Activated effector memory CD4-positive, alpha-beta T cell treated with anti-CD3 and anti-CD28 coated beads, Interleukin-2, amount 50 U/mL, for 16 hours (primary cell): ENCODE data around the gene UMOD.
"Not testable (repeated sequence)": the region's sequence is repeated elsewhere in the genome, so short reads cannot be mapped to it uniquely, and the experiment has no call there.

Source experiments
- DNase-seq: peaks from one replicate; pipeline ENCODE4 v3.0.0-alpha.2; 2020

The UMOD gene

DNA sequence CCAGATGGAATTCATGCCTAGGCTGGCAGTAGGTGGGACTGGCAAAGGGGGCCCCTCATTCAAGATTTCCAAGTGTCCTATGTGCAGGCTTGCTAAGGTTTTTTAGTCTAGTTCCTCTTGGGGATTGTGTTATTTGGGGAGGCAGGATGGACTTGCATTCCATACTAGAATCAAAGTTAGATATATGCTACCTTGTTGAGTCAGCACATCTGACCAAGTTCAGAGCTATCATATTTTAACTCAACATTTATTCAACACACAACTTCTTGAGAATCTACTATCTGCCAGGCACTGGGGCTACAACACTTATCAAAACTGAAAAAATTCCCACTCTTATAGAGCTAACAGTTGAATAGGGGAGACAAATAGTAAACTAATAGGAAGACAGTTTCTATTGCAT is 31.9 kb downstream of the UMOD start:
- no peak for DNase-seq

DNA sequence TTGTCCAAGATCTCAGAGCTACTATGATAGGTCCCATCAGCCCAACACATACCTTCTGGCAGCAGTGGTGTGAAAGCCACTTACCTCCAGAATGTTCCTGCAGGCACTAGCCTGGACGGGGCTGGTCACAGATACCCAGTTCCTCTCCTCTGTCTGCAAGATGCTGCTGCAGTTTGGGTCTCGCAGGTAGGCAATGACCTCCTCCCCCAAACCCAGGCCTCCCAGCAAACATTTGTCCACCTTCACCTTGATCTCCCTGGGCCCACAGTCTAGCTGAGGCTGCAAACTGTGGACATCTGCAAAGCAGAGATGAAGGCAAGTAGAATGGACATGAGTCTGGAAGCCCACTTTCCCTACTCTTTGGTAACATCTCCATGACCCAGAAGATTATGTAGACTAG is 32.3 kb downstream of the UMOD start:
- DNase-seq: no peak

DNA sequence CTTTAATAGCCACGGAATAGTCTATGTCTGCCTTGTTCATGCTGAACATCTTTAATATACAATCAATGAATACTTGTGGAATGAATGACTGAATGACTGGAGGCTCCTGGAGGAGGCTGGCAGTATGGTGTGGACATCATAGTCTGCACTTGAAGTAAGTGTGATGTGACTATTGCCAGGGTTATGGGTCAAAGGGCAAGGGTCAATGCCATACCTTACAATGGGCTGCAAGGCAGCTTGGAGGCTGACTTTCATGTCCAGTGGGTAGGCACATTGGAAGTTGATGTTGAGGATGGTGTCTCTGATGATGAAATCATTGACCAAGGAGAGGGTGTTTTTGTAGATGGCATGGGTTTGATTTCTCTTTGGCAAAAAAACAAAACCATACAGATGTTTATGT is 33.1 kb downstream of the UMOD start:
- DNase-seq: no peak

DNA sequence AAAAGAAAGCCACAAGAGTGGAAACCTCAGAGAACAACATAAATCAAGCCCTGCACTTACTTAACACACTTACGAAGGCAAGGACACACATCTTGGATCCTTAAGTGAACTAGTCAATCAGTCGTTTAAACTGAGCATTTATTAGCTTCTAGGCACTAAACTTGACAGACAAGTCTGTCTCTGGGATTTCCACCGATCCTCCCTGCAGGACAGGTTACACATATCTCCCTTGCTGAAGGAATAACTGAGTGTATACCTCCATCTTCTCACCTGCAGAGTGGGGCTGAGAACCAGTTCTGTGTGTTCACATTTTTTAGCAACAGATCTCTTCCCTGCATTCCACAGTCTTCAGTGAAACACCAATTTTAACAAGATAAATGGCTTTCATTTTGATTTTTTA is 34.1 kb downstream of the UMOD start:
- DNase-seq: no peak

DNA sequence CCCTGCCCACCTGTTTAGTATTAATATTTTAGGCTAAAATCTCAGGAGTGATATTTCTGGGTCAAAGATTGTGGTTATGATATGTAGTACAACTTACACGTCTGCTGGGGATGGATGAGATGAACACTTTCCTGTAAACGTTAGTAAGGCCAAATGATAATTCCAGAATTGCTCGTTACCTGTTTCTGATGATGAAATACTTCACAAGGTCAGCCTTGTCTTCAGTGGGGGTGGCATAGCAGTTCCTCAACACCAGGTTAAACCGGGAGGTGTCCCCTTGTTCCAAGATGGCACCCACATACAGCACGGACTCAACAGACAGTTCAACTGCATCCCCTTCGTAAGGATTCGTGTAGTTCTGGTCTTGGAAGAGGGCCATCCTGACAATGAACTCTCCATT is 34.5 kb downstream of the UMOD start:
- no peak for DNase-seq

DNA sequence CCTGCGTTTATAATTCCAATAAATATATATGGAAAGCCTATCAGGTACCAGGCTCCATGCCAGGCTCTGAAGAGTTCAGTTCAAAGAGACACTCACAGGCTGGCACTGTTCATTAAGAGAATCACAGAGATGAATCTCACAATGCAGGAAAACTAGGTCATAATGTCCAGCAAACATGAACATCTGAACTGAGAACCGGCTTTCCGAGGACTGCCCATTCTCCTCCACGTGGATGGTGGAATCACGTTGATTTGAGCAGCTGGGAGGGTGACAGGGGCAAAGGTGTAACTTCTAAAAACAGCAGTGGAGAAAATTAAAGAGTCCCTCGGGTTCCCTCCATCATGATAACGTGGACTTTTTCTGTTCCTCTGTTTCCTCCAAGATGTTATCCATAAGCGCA is 35.4 kb downstream of the UMOD start:
- no peak for DNase-seq

DNA sequence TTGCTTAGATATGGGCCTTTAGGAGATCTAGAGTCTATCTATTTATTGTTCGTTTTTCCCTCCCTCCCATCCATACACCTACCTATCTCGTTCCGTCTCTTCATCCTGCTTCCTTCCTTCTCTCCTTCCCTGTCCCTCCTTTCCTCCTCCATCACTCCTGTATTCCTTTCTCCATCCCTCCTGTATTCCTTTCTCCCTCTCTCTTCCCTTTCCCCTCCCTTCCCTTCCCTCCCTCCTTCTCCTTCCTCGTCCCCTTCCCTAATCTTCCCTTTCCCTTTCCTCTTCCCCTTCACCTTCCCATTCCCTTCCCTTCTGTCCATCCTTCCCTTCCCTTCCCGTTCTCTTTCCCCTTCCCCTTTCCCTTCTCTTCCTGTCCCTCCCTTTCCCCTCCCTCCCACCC is 35.8 kb downstream of the UMOD start:
- no peak for DNase-seq

DNA sequence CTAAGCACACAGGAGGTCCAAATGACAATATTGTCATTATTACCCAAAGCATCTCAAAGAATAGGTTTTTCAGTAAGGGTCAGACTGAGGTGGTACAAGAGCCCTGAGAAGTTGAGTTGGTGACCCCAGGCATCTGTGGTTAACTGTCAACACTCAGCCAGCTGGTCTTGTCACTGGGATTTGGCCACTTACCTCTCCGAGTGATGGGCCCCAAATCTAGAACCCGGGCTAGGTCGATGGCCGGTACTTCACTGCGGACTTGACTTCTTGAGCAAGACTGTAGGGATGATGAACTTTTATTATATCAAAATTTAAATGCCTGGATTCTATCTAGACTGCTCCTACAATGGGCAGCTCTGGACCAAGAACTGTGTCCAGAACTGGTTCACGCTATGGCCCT is 36.8 kb downstream of the UMOD start:
- no peak for DNase-seq

DNA sequence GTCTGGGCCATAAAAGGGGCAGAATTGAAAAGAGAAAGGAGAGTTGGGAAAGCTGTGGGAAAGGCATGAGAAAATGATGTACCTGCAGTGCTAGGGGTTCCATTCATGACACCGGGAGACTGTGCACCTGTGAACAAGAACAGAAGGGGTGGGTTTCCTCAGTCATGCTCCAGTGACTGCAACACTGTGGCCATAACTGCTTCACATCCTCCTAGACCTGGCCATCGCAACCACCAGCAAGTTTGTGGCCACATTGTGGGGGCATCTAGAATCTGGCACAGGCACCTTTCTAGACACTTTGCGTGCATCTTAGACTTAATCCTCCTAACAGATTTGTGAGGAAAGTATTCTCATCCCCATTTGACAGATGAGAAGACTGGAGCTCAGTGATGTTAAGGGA is 37.9 kb downstream of the UMOD start:
- no peak for DNase-seq

DNA sequence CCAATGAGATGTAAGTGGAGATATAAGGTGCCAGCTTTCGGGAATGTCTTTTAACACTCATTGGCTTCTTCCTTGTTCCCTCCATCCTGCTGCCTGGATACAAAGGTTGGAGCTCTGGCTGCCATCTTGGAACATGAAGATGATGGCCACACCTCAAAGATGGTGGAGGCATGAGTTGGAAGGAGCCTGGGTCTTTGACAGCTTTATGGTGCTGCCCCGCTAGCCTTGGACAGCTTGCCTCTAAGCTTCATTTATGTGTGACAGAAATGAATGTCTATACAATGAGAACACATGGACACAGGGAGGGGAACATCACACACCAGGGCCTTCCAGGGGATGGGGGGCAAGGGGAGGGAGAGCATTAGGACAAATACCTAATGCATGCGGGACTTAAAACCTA is 38.8 kb downstream of the UMOD start:
- no peak for DNase-seq

DNA sequence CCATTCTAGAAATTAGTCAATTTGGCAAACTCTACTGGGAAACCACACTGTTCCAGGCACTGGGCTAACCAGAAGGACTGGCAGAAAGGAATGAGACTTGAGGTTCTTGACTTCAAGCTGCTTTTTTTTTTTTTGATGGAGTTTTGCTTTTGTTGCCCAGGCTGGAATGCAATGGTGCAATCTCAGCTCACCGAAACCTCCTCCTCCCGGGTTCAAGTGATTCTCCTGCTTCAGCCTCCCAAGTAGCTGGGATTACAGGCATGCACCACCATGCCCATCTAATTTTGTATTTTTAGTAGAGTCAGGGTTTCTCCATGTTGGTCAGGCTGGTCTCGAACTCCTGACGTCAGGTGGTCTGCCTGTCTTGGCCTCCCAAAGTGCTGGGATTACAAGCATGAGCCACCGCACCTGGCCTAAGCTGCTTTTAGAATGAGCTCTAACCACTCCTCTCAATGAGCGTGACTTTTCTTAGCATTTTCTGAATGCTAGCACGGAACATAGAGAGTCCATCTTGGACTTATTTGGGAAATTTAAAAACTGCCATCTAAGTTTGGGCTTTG is 39.9 kb downstream of the UMOD start:
- not testable (repeated sequence) for DNase-seq

DNA sequence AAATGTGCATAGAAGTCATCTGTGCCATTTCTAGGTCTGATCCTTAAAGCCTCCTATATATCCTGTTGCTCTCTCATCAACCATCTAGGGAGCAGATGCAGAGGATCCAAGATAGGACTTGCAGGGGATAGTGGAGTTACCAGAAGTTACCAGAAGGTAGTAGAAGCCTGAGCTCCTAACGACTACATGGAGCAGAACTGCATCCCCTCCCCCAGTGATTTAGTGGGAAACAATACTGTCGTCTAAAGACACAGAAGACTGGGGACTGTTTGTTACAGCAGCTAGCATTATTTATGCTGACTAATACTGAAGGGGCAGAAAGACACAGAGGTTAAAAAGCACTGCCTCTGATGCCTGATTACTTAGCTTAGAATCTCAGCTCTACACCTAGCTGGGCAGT is 41.0 kb downstream of the UMOD start:
- DNase-seq: no peak

DNA sequence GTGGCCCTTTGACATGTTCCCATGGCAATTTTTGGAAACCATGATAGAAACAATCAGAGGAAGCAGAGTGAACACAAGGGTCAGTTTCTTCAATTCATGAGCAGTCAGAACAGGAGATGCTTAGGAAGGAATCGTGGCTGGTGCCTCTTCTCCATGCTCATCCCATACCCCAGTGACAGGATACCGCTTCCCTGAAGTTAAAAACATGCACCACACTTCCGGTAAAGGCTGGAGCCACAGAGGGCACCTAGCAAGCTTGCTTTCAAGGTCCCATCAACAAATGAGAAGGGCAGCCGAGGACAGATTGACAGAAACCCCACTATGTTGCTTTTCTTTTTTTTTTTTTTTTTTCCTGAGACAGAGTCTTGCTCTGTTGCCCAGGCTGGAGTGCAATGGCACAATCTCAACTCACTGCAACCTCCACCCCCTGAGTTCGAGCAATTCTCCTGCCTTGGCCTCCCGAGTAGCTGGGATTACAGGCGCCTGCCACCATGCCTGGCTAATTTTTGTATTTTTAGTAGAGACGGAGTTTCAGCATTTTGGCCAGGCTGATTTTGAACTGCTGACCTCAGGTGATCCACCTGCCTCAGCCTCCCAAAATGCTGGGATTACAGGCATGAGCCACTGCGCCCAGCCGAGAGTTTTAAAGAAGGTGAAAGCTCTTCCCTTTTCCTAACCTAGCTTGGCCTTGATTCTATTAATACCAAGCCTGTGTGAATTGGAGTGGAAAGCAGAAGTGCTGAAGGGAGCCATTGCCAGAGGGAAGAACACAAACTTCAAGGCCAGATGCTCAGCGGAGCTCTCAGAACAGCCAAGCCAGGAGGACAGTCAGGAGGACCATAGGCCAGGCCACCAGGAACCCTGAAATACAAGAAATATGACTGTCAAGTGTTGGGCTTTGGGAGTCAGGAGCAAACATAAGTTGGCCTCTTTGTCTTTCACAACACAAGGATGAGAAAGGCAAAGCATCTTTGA is 41.8 kb downstream of the UMOD start:
- no peak for DNase-seq

DNA sequence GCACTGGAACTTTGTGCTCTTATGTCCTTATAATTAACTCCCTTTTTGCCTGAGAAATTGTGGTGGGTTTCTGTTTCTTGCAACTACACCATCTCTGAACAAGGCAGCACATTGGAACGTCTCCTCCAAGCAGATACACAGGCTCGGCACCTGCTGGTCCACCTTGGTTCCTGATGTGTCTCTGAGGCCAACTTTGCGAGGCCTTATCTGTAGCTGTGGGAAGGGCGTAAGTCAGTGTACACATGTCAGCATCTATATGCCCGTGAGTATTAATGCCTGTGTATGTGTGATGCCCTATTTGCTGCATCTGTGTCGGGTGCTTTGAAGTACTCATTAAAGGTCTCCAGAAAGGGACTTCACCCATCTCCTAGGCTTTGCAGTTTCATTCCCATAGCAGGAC is 42.7 kb downstream of the UMOD start:
- DNase-seq: no peak

DNA sequence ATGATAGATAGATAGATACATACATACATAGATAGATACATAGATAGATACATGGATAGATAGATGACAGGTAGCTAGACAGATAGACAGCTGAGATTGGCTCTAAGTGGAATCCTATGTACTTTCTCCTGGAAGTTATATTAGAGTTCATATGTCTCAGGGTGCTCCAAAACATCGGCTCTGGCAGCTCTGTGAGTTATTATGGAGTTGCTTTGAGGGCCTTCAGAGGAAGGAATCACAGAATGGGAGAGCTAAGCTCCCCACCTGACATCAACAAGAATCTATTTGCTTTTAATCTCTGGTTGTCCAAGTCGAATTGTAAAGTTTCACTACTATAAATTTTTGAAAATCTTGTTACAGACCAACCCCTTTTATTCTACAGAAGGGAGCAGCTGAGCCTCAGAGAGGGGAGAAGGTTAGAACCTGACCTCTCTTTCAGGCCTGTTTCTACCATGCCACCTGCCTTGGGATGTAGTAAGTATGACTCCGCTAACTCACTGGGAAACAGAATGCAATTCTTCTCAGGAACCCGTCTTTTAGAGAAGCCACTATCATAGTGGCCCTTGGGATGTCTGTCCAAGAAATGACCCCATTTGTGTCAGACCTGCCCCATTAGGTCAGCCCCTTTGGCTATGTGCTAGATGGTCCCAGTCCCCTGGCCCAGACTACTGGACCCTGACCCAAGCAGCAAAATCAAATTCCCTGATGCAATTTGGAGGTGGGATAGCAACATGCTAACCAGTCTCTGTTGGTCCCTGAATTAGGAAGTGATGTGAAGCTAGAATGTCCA is 43.5 kb downstream of the UMOD start:
- no peak for DNase-seq

DNA sequence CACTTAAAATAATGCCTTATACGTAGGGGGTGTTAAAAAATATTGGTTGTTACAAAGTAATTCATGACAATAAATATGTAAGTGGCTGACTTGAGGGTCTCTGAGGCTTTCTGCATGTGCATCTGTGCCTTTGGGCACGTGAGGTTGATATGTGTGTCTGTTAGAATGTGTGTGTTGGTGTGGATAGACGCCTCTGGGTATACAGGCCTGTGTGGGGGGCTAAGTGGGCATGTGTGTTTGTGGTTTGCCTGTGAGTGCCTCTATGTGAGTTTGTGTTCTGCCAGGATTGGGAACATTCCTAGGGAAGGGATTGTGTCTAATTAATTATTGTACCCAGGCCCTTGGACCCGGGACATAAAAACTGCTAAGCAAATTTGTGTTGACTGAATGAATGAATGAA is 44.2 kb downstream of the UMOD start:
- no peak for DNase-seq

DNA sequence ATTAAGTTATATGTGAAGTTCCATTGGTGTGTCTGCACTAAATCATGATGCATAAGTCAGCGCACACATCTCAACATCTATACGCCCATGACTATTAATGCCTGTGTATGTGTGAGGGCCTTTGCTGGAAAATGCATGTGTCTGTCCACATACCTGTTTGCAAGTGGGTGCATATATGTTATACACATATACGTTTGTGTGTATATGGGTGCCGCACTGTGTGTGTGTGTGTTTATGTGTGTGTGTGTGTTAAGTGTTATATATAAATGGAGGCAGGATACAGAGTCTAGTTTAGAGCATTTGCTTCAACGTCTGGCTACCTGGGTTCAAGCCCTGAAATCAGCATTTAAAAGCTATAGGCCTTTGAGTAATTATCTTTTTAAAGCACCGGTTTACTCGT is 44.7 kb downstream of the UMOD start:
- no peak for DNase-seq

DNA sequence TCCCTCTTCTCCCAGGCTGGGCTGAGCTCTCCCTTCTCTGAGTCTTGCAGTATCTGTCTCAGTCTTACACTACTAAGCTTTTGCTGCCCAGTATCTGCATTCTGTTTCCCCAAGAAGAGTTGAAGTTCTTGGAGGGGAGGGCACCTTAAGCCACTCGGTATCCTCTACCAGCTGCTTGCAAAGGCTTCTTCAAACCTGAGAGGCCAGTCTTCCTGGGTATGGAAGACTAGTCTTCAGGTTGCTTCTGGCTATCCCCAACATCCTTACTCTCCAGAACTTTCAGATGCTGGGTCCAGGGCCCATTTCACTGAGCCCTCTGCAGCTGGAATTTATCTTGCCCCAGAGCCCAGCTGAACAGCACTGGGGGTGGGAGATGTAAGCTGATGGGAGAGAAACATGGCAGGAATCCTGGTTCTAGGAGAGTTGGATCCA is 45.3 kb downstream of the UMOD start:
- no peak for DNase-seq

DNA sequence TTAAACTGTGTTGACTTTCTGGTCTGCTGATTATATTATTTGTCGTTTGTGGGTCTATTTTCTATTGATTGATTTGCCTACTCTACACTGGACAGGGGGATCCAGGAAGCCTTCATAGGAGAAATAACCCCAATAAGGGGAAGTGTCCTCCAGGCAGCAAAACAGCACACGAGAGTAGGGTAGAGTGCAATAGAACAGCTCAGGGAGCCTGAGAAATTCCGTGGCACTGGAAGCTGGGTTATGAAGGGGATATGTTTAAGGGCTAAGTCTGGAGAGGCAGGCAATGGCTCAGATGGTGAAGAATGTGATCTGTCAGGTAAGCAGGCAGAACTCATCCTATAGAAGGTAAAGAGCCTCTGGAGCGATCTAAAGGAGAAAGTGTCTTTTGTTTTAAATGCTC is 46.1 kb downstream of the UMOD start:
- DNase-seq: no peak

DNA sequence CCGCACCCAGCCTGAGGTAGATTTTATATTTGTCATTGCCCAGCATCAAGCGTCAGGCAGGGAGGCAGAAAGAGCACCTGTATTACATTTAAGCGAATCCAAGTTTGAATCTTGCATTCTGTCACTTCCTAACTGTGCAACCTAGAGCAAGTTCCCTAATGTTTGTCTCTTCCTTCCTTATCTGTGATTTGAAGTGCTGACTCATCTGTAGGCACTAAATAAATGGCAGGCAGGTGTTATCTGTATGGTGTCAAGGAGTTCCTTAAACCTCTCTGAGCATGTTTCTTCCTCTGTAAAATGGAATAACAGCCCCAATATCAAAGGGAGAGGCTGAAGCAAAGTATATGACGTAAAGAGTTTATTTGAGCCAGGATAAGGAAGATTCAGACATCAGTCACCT is 49.5 kb downstream of the UMOD start:
- DNase-seq: no peak

DNA sequence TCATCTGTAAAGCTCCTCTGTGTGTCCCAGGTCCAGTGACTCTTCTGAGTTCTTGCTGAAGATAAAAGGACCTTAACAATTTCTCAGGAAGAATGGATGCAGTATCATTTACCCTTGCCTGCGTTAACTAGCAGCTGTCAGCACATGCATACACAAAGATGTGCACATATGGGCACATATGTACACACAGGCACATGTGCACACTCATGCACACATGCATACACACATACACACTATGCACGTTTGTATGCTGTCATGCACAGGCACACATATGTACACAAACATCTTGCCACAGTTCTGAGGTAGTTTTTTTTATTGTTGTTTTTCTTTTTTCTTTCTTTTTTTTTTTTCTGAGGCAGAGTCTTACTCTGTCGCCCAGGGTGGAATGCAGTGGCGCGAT is 50.1 kb downstream of the UMOD start:
- no peak for DNase-seq

DNA sequence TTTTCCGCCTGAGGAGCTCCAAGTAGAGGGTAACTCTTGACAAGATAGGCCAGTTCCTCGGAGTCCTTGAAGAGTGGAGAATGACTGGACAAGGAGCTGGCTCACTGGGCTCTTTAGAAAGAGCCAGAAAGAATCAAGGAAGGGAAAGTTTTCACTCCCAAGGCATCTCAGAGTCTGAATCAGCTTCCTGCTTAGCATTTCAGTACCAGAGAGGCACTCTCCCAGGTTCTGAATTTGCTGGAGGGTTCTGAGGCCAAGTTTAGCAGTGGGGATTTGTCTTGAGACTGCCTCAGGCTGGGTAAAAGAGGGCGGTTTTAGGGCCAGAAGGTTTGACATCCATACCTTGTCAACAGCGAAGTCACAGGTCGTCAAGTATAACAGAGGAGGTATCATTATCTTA is 50.7 kb downstream of the UMOD start:
- DNase-seq: no peak

DNA sequence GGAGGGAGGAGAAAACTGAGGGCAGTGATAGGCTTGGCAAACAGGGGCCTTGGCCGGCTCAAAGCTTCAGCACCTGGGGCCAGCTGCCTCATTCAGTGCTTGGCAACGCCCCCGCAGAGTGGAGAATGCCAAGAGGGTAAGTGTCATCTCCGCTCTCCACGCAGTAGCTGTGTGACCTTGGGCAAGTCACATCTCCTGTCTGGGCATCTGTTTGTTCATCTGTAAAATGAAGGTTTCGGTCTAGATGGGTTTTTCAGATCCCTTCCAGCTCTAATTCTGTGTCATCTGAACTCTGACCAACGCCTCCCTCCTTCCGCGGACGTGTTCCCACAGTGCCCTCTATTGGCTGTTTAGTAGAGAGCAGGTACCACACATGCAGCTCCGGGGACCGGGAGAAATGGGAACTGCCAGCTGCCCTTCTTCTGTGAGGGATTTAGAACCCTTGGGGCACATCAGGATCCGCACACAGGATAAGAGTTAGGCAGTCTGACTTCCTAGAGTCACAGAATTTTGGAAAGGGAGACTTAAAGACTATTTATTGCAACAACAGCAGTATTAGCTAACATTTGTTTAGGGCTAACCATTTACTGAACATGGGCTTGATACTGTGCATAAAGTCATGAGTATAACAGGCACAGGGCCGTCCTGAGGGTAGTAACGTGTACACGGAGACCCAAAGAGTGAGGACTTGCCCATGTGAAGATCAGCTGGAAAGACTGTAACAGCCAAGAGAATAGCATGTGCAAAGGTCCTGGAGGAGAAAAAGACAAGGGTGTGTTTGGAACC is 52.0 kb downstream of the UMOD start:
- peak; percentile 65 for DNase-seq
